SIG-M5 (cell line): ENCODE data around the gene PITHD1.
"Not testable (repeated sequence)": the region's sequence is repeated elsewhere in the genome, so short reads cannot be mapped to it uniquely, and the experiment has no call there.

Source experiments
- DNase-seq: peaks from one replicate; lab custom pipeline; 2025; lab: John Stamatoyannopoulos, UW

The PITHD1 gene

GRCh38 chr1:23774174-23774880 is 3.9 kb upstream of the PITHD1 start:
- DNase-seq = no peak

- DNase-seq = no peak
Observed at GRCh38 chr1:23776217-23776616, 2.0 kb upstream of the PITHD1 start.

GRCh38 chr1:23779826-23780371 is 1.7 kb downstream of the PITHD1 start:
- no peak for DNase-seq

- DNase-seq = not testable (repeated sequence)
Observed at GRCh38 chr1:23783141-23783540, 4.9 kb downstream of the PITHD1 start.

- no peak for DNase-seq
Observed at GRCh38 chr1:23784846-23785245, 6.6 kb downstream of the PITHD1 start.

GRCh38 chr1:23787701-23788100 is 9.5 kb downstream of the PITHD1 start:
- no peak for DNase-seq

- DNase-seq = no peak
Observed at GRCh38 chr1:23788695-23789094, 10.5 kb downstream of the PITHD1 start.

GRCh38 chr1:23790696-23791515 is 12.7 kb downstream of the PITHD1 start, which contains the start of gene LYPLA2:
Gene LYPLA2 (plus strand): TSS chr1:23791145. CDS start chr1:23792683, 1,538 bp downstream.
- DNase-seq = no peak

- DNase-seq = no peak
Observed at GRCh38 chr1:23791516-23792047, 13.4 kb downstream of the PITHD1 start.

- no peak for DNase-seq
Observed at GRCh38 chr1:23792151-23792945, 14.1 kb downstream of the PITHD1 start.

- DNase-seq = no peak
Observed at GRCh38 chr1:23793018-23793781, 15.0 kb downstream of the PITHD1 start.

GRCh38 chr1:23793861-23794731 is 15.9 kb downstream of the PITHD1 start:
- no peak for DNase-seq

- DNase-seq = not testable (repeated sequence)
Observed at GRCh38 chr1:23794732-23795182, 16.5 kb downstream of the PITHD1 start.

- DNase-seq = no peak
Observed at GRCh38 chr1:23795676-23796465, 17.7 kb downstream of the PITHD1 start.

GRCh38 chr1:23796466-23797271 is 18.5 kb downstream of the PITHD1 start:
- no peak for DNase-seq

- DNase-seq = no peak
Observed at GRCh38 chr1:23797478-23798448, 19.5 kb downstream of the PITHD1 start.

GRCh38 chr1:23798662-23799142 is 20.5 kb downstream of the PITHD1 start:
- DNase-seq = no peak
